HCT116 (cell line): ENCODE results near the gene EMC10. TPM values are rescaled to one million over a fixed set of nuclear protein-coding genes. Genes with fewer than 3 reads are reported as not detected.

ENCODE experiments used
- ATAC-seq: fragments of 200-7000 bp; cut with Tn5 transposase; 2 replicates; pipeline ENCODE4 v1.9.1; 2020; ENCODE audit warnings: mild to moderate bottlenecking, moderate library complexity
- BruUV-seq: library from RNA; stranded (reverse); fragments of 400-500 nt; replicated peaks from 2 replicates; lab custom pipeline; 2021; lab: Mats Ljungman, UMichigan
- CTCF ChIA-PET: fragments of 300-600 bp; sonication (Branson Sonifier 250); formaldehyde crosslinking; loops from one replicate; lab custom pipeline; 2021; ENCODE audit warnings: antibody characterized with exemption; lab: Charles Lee
- POLR2A ChIA-PET: fragments of 300-600, 350-600 bp; sonication (Branson Sonifier 250); formaldehyde crosslinking; loops from one replicate; lab custom pipeline; 2021; ENCODE audit warnings: antibody characterized with exemption; lab: Charles Lee
- RAD21 ChIA-PET, 2 experiments: fragments of 300-600 bp; sonication (Branson Sonifier 250); formaldehyde crosslinking; loops; one replicate each; lab custom pipeline; 2023; ENCODE audit warnings: low total read pairs in 2 of 2; ENCODE audit not compliant: uncharacterized antibody in 2 of 2, unreplicated experiment in 2 of 2, low non-redundant PET in 1 of 2; lab: Charles Lee
- DNase-seq: peaks from one replicate; pipeline ENCODE4 v3.0.0-alpha.2; 2010; ENCODE audit warnings: low read depth, low spot score
- H2AFZ ChIP-seq: fragments of 200-600 bp; shearing (Covaris generic), sonication (generic); 2 replicates; pipeline ENCODE4 v1.6.1; 2017; ENCODE audit warnings: low read depth, mixed run types, mixed read lengths, antibody characterized with exemption, low read length; ENCODE audit not compliant: poor library complexity, severe bottlenecking
- H3K27ac ChIP-seq: 2 replicates; pipeline ENCODE4 v1.5.1; 2012; ENCODE audit warnings: low read depth, low read length
- H3K27me3 ChIP-seq: fragments of 200-600 bp; sonication (generic); 2 replicates; pipeline ENCODE4 v1.6.1; 2016; ENCODE audit warnings: mixed run types, low read length, mixed read lengths; ENCODE audit not compliant: insufficient read depth
- H3K36me3 ChIP-seq, 2 experiments: fragments of 200-500 bp in 1 of 2; fragments of 200-600 bp in 1 of 2; sonication (Bioruptor generic) in 1 of 2; sonication (generic) in 1 of 2; 2 replicates each; pipeline versions ENCODE4 v1.5.1 to v1.6.1; 2014 to 2016; ENCODE audit warnings: low read length in 2 of 2, inconsistent platforms in 1 of 2, mixed read lengths in 1 of 2, mixed run types in 1 of 2; ENCODE audit not compliant: insufficient read depth in 2 of 2, control insufficient read depth in 1 of 2
- H3K4me1 ChIP-seq, 2 experiments: fragments of 200-600 bp in 1 of 2; sonication (generic) in 1 of 2; 2 replicates each; pipeline versions ENCODE4 v1.5.1 to v1.6.1; 2012 to 2017; ENCODE audit warnings: low read length in 2 of 2, inconsistent platforms in 1 of 2, mild to moderate bottlenecking in 1 of 2, mixed read lengths in 1 of 2, mixed run types in 1 of 2, moderate library complexity in 1 of 2; ENCODE audit not compliant: insufficient read depth in 2 of 2, control insufficient read depth in 1 of 2
- H3K4me2 ChIP-seq: fragments of 200-600 bp; sonication (generic); 2 replicates; pipeline ENCODE4 v1.6.1; 2017; ENCODE audit warnings: mixed run types, low read length, mixed read lengths
- H3K4me3 ChIP-seq, 2 experiments: fragments of 200-600 bp in 1 of 2; sonication (generic) in 1 of 2; replicated peaks in 1 of 2; 2 replicates each; pipeline ENCODE4 v1.5.1; 2011 to 2016; ENCODE audit warnings: low read length in 2 of 2, control low read depth in 1 of 2, low read depth in 1 of 2, mild to moderate bottlenecking in 1 of 2, mixed read lengths in 1 of 2, mixed run types in 1 of 2
- H3K79me2 ChIP-seq: fragments of 200-600 bp; sonication (generic); 2 replicates; pipeline ENCODE4 v1.6.1; 2017; ENCODE audit warnings: mild to moderate bottlenecking, mixed run types, low read length, moderate library complexity, mixed read lengths; ENCODE audit not compliant: insufficient read depth
- H3K9ac ChIP-seq: fragments of 200-600 bp; sonication (generic); 2 replicates; pipeline ENCODE4 v1.6.1; 2016; ENCODE audit warnings: low read length, mixed read lengths
- H3K9me2 ChIP-seq: fragments of 200-600 bp; sonication (generic), shearing (Covaris generic); 2 replicates; pipeline ENCODE4 v1.6.1; 2017; ENCODE audit warnings: mixed run types, mild to moderate bottlenecking, moderate library complexity; ENCODE audit not compliant: insufficient read depth
- H3K9me3 ChIP-seq, 2 experiments: fragments of 200-500 bp in 1 of 2; fragments of 200-600 bp in 1 of 2; sonication (Bioruptor generic) in 1 of 2; sonication (generic) in 1 of 2; 2 replicates each; pipeline ENCODE4 v1.6.1; 2014 to 2017; ENCODE audit warnings: low read length in 2 of 2, mixed read lengths in 2 of 2, inconsistent platforms in 1 of 2, low read depth in 1 of 2, mild to moderate bottlenecking in 1 of 2, mixed run types in 1 of 2, moderate library complexity in 1 of 2; ENCODE audit not compliant: control insufficient read depth in 1 of 2, insufficient read depth in 1 of 2
- H4K20me1 ChIP-seq: fragments of 200-600 bp; sonication (generic), shearing (Covaris generic); 2 replicates; pipeline ENCODE4 v1.6.1; 2017; ENCODE audit warnings: mixed run types, mild to moderate bottlenecking, moderate library complexity; ENCODE audit not compliant: insufficient read depth
- ATF3 ChIP-seq: IDR thresholded peaks from 2 replicates; pipeline ENCODE4 v1.6.1; 2012
- CBX3 ChIP-seq: IDR thresholded peaks from 2 replicates; pipeline ENCODE4 v1.6.1; 2012; ENCODE audit warnings: low read depth
- CTCF ChIP-seq, 3 experiments: fragments of 200-600 bp in 1 of 3; sonication (generic) in 1 of 3; IDR thresholded peaks in 2 of 3; conservative IDR thresholded peaks in 1 of 3; 2 replicates each; pipeline ENCODE4 v1.5.1; 2012 to 2017; ENCODE audit warnings: low read depth in 2 of 3, low read length in 2 of 3, antibody characterized with exemption in 1 of 3, borderline replicate concordance in 1 of 3, control low read depth in 1 of 3, mild to moderate bottlenecking in 1 of 3, mixed read lengths in 1 of 3, mixed run types in 1 of 3, moderate library complexity in 1 of 3; ENCODE audit not compliant: insufficient read depth in 1 of 3
- EGR1 ChIP-seq: IDR thresholded peaks from 2 replicates; pipeline ENCODE4 v1.6.1; 2012; ENCODE audit warnings: low read depth
- ELF1 ChIP-seq: IDR thresholded peaks from 2 replicates; pipeline ENCODE4 v1.6.1; 2012; ENCODE audit warnings: low read depth, borderline replicate concordance
- EZH2phosphoT487 ChIP-seq: fragments of 200-600 bp; IDR thresholded peaks from 2 replicates; pipeline ENCODE4 v1.6.1; 2018; ENCODE audit warnings: antibody characterized with exemption, borderline replicate concordance
- POLR2AphosphoS5 ChIP-seq: IDR thresholded peaks from 2 replicates; pipeline ENCODE4 v1.6.1; 2011; ENCODE audit warnings: mild to moderate bottlenecking, low read depth, low read length, moderate library complexity
- SIN3A ChIP-seq: IDR thresholded peaks from 2 replicates; pipeline ENCODE4 v1.6.1; 2012; ENCODE audit warnings: low read depth
- YY1 ChIP-seq: IDR thresholded peaks from 2 replicates; pipeline ENCODE4 v1.6.1; 2011; ENCODE audit warnings: low read length, low read depth, moderate library complexity, mild to moderate bottlenecking; ENCODE audit not compliant: insufficient replicate concordance; ENCODE audit errors: extremely low read depth
- intact Hi-C: fragments of 100-400 bp; cut with micrococcal nuclease; formaldehyde crosslinking; loops from 2 replicates; pipeline ENCODE4 v1.10.0; 2022
- total RNA-seq: library from RNA; stranded (reverse); gene quantifications from one replicate; pipeline ENCODE4 v1.2.1, GENCODE V29; 2021; ENCODE audit not compliant: unreplicated experiment

The EMC10 gene
- total RNA-seq, 1 experiment from 2014 or later, result 92.4 TPM

- no peak overlapping the region for H3K27ac ChIP-seq
- no peaks in the 10 kb centered on the region for H3K36me3 ChIP-seq
- no peak overlapping the region for H2AFZ ChIP-seq
- TF ChIP-seq YY1 (no peak), CTCF (IDR thresholded peaks at IDR 0.05 in 2 of 3, conservative IDR thresholded peaks at IDR 0.05 in 1 of 3; ENCODE audit: borderline replicate concordance in 1 of 3, insufficient read depth in 1 of 3, low read depth in 2 of 3, low read length in 2 of 3) (no peak), EGR1 (no peak), CBX3 (no peak), POLR2AphosphoS5 (no peak), ELF1 (no peak), ATF3 (no peak), SIN3A (no peak), EZH2phosphoT487 (no peak)
- DNase-seq (no peak), ATAC-seq (no peak)
- no TSS peak for BruUV-seq
- H3K9me2 ChIP-seq, result no peaks in the 10 kb centered on the region
- H3K9ac ChIP-seq, result no peak overlapping the region
- no peaks in the 10 kb centered on the region for H3K79me2 ChIP-seq
- H3K9me3 ChIP-seq, result no peaks in the 10 kb centered on the region
- H3K4me2 ChIP-seq, result no peak overlapping the region
- POLR2A ChIA-PET, result no interaction called here
- peaks cover 7 to 26% of the 10 kb centered on the region in 2 experiments for H3K4me1 ChIP-seq
- CTCF ChIA-PET, result no interaction called here
- H4K20me1 ChIP-seq, result no peaks in the 10 kb centered on the region
- RAD21 ChIA-PET, result no interaction called here
- no peak overlapping the region for H3K4me3 ChIP-seq
- intact Hi-C loops, result no loop called here
- H3K27me3 ChIP-seq, result no peaks in the 10 kb centered on the region
Observed at GRCh38 chr19:50458396-50459066, 17.8 kb upstream of the EMC10 start.
